OCI-LY1 (cell line): ENCODE data around the gene ARF5.

ENCODE experiments used
- H2AFZ ChIP-seq: fragments of 200-600 bp; sonication (generic), shearing (Covaris generic); 2 replicates; pipeline ENCODE4 v1.6.0; 2014; ENCODE audit warnings: antibody characterized with exemption, mild to moderate bottlenecking, low read length
- H3F3A ChIP-seq: fragments of 200-600 bp; sonication (generic), shearing (Covaris generic); 2 replicates; pipeline ENCODE4 v1.6.0; 2014; ENCODE audit warnings: mild to moderate bottlenecking, antibody characterized with exemption, low read length, moderate library complexity; ENCODE audit not compliant: insufficient read depth
- H3K27ac ChIP-seq: fragments of 200-600 bp; sonication (generic); 2 replicates; pipeline ENCODE4 v1.5.1; 2014; ENCODE audit warnings: low read length, mixed run types, mild to moderate bottlenecking, low read depth; ENCODE audit not compliant: poor library complexity, severe bottlenecking
- H3K27me3 ChIP-seq: fragments of 200-600 bp; sonication (generic); 2 replicates; pipeline ENCODE4 v1.6.0; 2014; ENCODE audit warnings: antibody characterized with exemption, mild to moderate bottlenecking, low read length, moderate library complexity; ENCODE audit not compliant: insufficient read depth
- H3K36me3 ChIP-seq: fragments of 200-600 bp; sonication (generic); 2 replicates; pipeline ENCODE4 v1.6.1; 2014; ENCODE audit warnings: mild to moderate bottlenecking, antibody characterized with exemption, low read length, moderate library complexity, mixed read lengths; ENCODE audit not compliant: insufficient read depth
- H3K4me1 ChIP-seq: fragments of 200-600 bp; sonication (generic); 2 replicates; pipeline ENCODE4 v1.5.1; 2014; ENCODE audit warnings: mild to moderate bottlenecking, low read length, moderate library complexity; ENCODE audit not compliant: insufficient read depth, severe bottlenecking
- H3K4me2 ChIP-seq: fragments of 200-600 bp; sonication (generic), shearing (Covaris generic); 2 replicates; pipeline ENCODE4 v1.6.1; 2014; ENCODE audit warnings: low read length
- H3K4me3 ChIP-seq: fragments of 200-600 bp; sonication (generic); 2 replicates; pipeline ENCODE4 v1.5.1; 2014; ENCODE audit warnings: low read length, low read depth, mild to moderate bottlenecking, mixed read lengths; ENCODE audit not compliant: poor library complexity, severe bottlenecking
- H3K79me2 ChIP-seq: fragments of 200-600 bp; shearing (Covaris generic); 2 replicates; pipeline ENCODE4 v1.6.1; 2016; ENCODE audit warnings: mixed run types, low read length, mixed read lengths; ENCODE audit not compliant: insufficient read depth
- H3K9ac ChIP-seq: fragments of 200-600 bp; sonication (generic), shearing (Covaris generic); 2 replicates; pipeline ENCODE4 v1.6.1; 2014; ENCODE audit warnings: mild to moderate bottlenecking, low read length, mixed read lengths
- H3K9me2 ChIP-seq: fragments of 200-600 bp; sonication (generic), shearing (Covaris generic); 2 replicates; pipeline ENCODE4 v1.6.1; 2014; ENCODE audit warnings: low read depth, mild to moderate bottlenecking, low read length, mixed read lengths
- H3K9me3 ChIP-seq: fragments of 200-600 bp; shearing (Covaris generic); 2 replicates; pipeline ENCODE4 v1.6.1; 2014; ENCODE audit warnings: low read length, mixed read lengths
- H4K20me1 ChIP-seq: fragments of 200-600 bp; sonication (generic), shearing (Covaris generic); 2 replicates; pipeline ENCODE4 v1.6.0; 2016; ENCODE audit warnings: mild to moderate bottlenecking, low read length; ENCODE audit not compliant: insufficient read depth
- EZH2 ChIP-seq: fragments of 200-600 bp; sonication (generic), shearing (Covaris generic); IDR thresholded peaks from 2 replicates; pipeline ENCODE4 v1.8.0; 2017; ENCODE audit warnings: borderline replicate concordance, mixed run types, mild to moderate bottlenecking, antibody characterized with exemption, low read length, moderate library complexity, mixed read lengths
- TF ChIP-seq, protein P1 (sequence below): fragments of 200-600 bp; sonication (generic), shearing (Covaris generic); IDR thresholded peaks from 2 replicates; pipeline ENCODE4 v1.5.1; 2017; ENCODE audit warnings: mild to moderate bottlenecking, antibody characterized with exemption, low read length, moderate library complexity, mixed read lengths

ARF5 gene

GRCh38 chr7:127600885-127601284 is 12.7 kb downstream of the ARF5 start:
- no peak overlapping the region for H3K4me3 ChIP-seq
- no peak overlapping the region for H3K4me2 ChIP-seq
- no peaks in the 10 kb centered on the region for H3K27me3 ChIP-seq
- no peaks in the 10 kb centered on the region for H4K20me1 ChIP-seq
- no peaks in the 10 kb centered on the region for H3K4me1 ChIP-seq
- H3K36me3 ChIP-seq: no peaks in the 10 kb centered on the region
- H3K9me3 ChIP-seq: no peaks in the 10 kb centered on the region
- H3K27ac ChIP-seq: no peak overlapping the region
- TF ChIP-seq, protein P1, sequence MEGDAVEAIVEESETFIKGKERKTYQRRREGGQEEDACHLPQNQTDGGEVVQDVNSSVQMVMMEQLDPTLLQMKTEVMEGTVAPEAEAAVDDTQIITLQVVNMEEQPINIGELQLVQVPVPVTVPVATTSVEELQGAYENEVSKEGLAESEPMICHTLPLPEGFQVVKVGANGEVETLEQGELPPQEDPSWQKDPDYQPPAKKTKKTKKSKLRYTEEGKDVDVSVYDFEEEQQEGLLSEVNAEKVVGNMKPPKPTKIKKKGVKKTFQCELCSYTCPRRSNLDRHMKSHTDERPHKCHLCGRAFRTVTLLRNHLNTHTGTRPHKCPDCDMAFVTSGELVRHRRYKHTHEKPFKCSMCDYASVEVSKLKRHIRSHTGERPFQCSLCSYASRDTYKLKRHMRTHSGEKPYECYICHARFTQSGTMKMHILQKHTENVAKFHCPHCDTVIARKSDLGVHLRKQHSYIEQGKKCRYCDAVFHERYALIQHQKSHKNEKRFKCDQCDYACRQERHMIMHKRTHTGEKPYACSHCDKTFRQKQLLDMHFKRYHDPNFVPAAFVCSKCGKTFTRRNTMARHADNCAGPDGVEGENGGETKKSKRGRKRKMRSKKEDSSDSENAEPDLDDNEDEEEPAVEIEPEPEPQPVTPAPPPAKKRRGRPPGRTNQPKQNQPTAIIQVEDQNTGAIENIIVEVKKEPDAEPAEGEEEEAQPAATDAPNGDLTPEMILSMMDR: no peak
- TF ChIP-seq EZH2: no peak
- H3K9ac ChIP-seq: no peak overlapping the region
- no peaks in the 10 kb centered on the region for H3F3A ChIP-seq
- no peaks in the 10 kb centered on the region for H3K79me2 ChIP-seq
- no peaks in the 10 kb centered on the region for H3K9me2 ChIP-seq
- no peak overlapping the region for H2AFZ ChIP-seq

- H3K9me2 ChIP-seq: no peaks in the 10 kb centered on the region
- H3K27me3 ChIP-seq: peaks cover 7% of the 10 kb centered on the region; the same call in 1 of the 2 replicates
- no peaks in the 10 kb centered on the region for H3K79me2 ChIP-seq
- H3F3A ChIP-seq: no peaks in the 10 kb centered on the region
- H3K36me3 ChIP-seq: no peaks in the 10 kb centered on the region
- H2AFZ ChIP-seq: no peak overlapping the region
- no peak overlapping the region for H3K4me2 ChIP-seq
- H3K9ac ChIP-seq: no peak overlapping the region
- H3K27ac ChIP-seq: no peak overlapping the region
- H3K4me1 ChIP-seq: no peaks in the 10 kb centered on the region
- TF ChIP-seq, protein P1: no peak
- TF ChIP-seq EZH2: no peak
- H4K20me1 ChIP-seq: no peaks in the 10 kb centered on the region
- peaks cover 13% of the 10 kb centered on the region for H3K9me3 ChIP-seq
- no peak overlapping the region for H3K4me3 ChIP-seq
These were observed 20.2 kb downstream of the ARF5 start for GRCh38 chr7:127608446-127608845.

DNA sequence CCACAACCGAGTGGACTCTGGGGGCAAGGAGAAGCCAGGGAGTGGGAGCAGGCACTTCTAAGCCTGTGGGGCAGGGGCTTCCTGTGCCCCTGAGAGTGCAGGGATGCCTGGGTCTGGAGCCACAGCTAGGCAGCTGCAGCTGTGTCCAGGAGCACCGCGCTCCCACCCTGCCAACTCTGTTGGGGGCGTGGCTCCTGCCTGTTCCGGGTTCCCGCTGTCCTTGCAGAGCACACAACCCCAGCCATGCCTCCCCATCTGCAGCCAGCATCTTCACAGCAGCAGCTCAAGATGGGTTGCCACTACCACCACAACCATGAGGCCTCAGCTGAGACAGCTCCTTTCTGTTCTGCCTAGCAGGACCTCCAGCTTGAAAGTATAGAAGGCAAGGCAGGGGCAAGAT is 21.1 kb downstream of the ARF5 start:
- Histone ChIP-seq H3K4me3 (no peak overlapping the region), H3K9me2 (no peaks in the 10 kb centered on the region), H3K36me3 (no peaks in the 10 kb centered on the region), H3K9ac (no peak overlapping the region), H3F3A (no peaks in the 10 kb centered on the region), H3K4me2 (no peak overlapping the region), H3K79me2 (no peaks in the 10 kb centered on the region), H3K27ac (no peak overlapping the region), H2AFZ (no peak overlapping the region), H3K4me1 (no peaks in the 10 kb centered on the region), H4K20me1 (no peaks in the 10 kb centered on the region), H3K27me3 (peaks cover 7% of the 10 kb centered on the region; the same call in 1 of the 2 replicates), H3K9me3 (peaks cover 13% of the 10 kb centered on the region)
- TF ChIP-seq EZH2: no peak
- TF ChIP-seq, protein P1: no peak
